GM18499 (cell line): ENCODE data around the gene SPATA17.
"Not testable (repeated sequence)": the region's sequence is repeated elsewhere in the genome, so short reads cannot be mapped to it uniquely, and the experiment has no call there.

Experiments
- ATAC-seq: cut with Tn5 transposase; IDR thresholded peaks from one replicate; pipeline ENCODE4 v1.9.1; 2021; ENCODE audit warnings: moderate number of reproducible peaks; ENCODE audit not compliant: insufficient read depth, unreplicated experiment

Gene SPATA17

GRCh38 chr1:217673387-217673786, 42.2 kb downstream of the SPATA17 start:
- peak; percentile 67 for ATAC-seq

GRCh38 chr1:217674028-217674729, 43.0 kb downstream of the SPATA17 start:
- no peak for ATAC-seq

- ATAC-seq, result no peak
These were observed 50.7 kb downstream of the SPATA17 start for GRCh38 chr1:217681806-217682205.

GRCh38 chr1:217687511-217687910, 56.4 kb downstream of the SPATA17 start:
- no peak for ATAC-seq

GRCh38 chr1:217696140-217696539, 65.0 kb downstream of the SPATA17 start:
- ATAC-seq, result not testable (repeated sequence)

GRCh38 chr1:217703326-217703725, 72.2 kb downstream of the SPATA17 start:
- no peak for ATAC-seq

- no peak for ATAC-seq
These were observed 81.9 kb downstream of the SPATA17 start for GRCh38 chr1:217712925-217713597.

- ATAC-seq, result no peak
These were observed 84.5 kb downstream of the SPATA17 start for GRCh38 chr1:217715681-217716080.

GRCh38 chr1:217717959-217718358, 86.8 kb downstream of the SPATA17 start:
- ATAC-seq, result no peak

- no peak for ATAC-seq
These were observed 87.7 kb downstream of the SPATA17 start for GRCh38 chr1:217718873-217719272.

GRCh38 chr1:217721692-217722091, 90.5 kb downstream of the SPATA17 start:
- ATAC-seq, result no peak

- no peak for ATAC-seq
These were observed 103.8 kb downstream of the SPATA17 start for GRCh38 chr1:217734973-217735372.

GRCh38 chr1:217747156-217747769, 116.1 kb downstream of the SPATA17 start:
- no peak for ATAC-seq

- ATAC-seq, result no peak
These were observed 138.6 kb downstream of the SPATA17 start for GRCh38 chr1:217769768-217770167.

GRCh38 chr1:217770918-217771317, 139.8 kb downstream of the SPATA17 start:
- no peak for ATAC-seq

GRCh38 chr1:217776693-217777092, 145.5 kb downstream of the SPATA17 start:
- ATAC-seq, result no peak

- no peak for ATAC-seq
These were observed 149.9 kb downstream of the SPATA17 start for GRCh38 chr1:217781056-217781455.

- ATAC-seq, result no peak
These were observed 159.9 kb downstream of the SPATA17 start for GRCh38 chr1:217791091-217791490.

GRCh38 chr1:217805792-217806191, 174.6 kb downstream of the SPATA17 start:
- ATAC-seq, result no peak

GRCh38 chr1:217812175-217812574, 181.0 kb downstream of the SPATA17 start:
- ATAC-seq, result no peak

- no peak for ATAC-seq
These were observed 181.9 kb downstream of the SPATA17 start for GRCh38 chr1:217813031-217813430.
